CD4-positive, alpha-beta T cell treated with Interleukin-15 for 4 hours (primary cell): ENCODE measurements around the gene DLG1.

Source experiments
- DNase-seq: peaks from one replicate; pipeline ENCODE4 v3.0.0-alpha.2; 2020; ENCODE audit warnings: low spot score

The DLG1 gene

GRCh38 chr3:196997311-196997710, 301.1 kb downstream of the DLG1 start:
- DNase-seq, result no peak

GRCh38 chr3:196996454-196997265, 301.8 kb downstream of the DLG1 start:
- no peak for DNase-seq

- DNase-seq, result no peak
Observed at GRCh38 chr3:196995646-196996355, 302.6 kb downstream of the DLG1 start.

GRCh38 chr3:196995027-196995426, 303.4 kb downstream of the DLG1 start:
- DNase-seq, result no peak

GRCh38 chr3:196994056-196994455, 304.4 kb downstream of the DLG1 start:
- DNase-seq, result no peak
